OCI-LY3 (cell line): ENCODE results near the gene BCAP31.

ENCODE experiments used
- H2AFZ ChIP-seq: fragments of 200-600, 300-600 bp; shearing (Covaris generic); 2 replicates; pipeline ENCODE4 v1.6.0; 2014; ENCODE audit warnings: antibody characterized with exemption, low read depth, low read length
- H3K27ac ChIP-seq: fragments of 200-600, 300-600 bp; sonication (generic); 2 replicates; pipeline ENCODE4 v1.5.1; 2014; ENCODE audit warnings: mild to moderate bottlenecking, low read length, moderate library complexity, mixed read lengths
- H3K27me3 ChIP-seq: fragments of 200-600, 300-600 bp; sonication (generic); 2 replicates; pipeline ENCODE4 v1.6.1; 2014; ENCODE audit warnings: low read depth, low read length, mixed read lengths
- H3K36me3 ChIP-seq: fragments of 200-600, 300-600 bp; sonication (generic); replicated peaks from 2 replicates; pipeline ENCODE3; 2014; ENCODE audit warnings: low read depth, low read length, mixed read lengths
- H3K4me1 ChIP-seq: fragments of 300-600, 200-600 bp; sonication (generic); 2 replicates; pipeline ENCODE4 v1.6.1; 2014; ENCODE audit warnings: low read length, mixed read lengths
- H3K4me2 ChIP-seq: fragments of 200-600, 300-600 bp; sonication (generic); 2 replicates; pipeline ENCODE4 v1.6.1; 2014; ENCODE audit warnings: low read length, mixed read lengths
- H3K4me3 ChIP-seq: fragments of 300-600, 200-600 bp; sonication (generic); 2 replicates; pipeline ENCODE4 v1.5.1; 2014; ENCODE audit warnings: antibody characterized with exemption, mild to moderate bottlenecking, low read length, moderate library complexity
- H3K79me2 ChIP-seq: fragments of 300-600, 200-600 bp; shearing (Covaris generic); 2 replicates; pipeline ENCODE4 v1.6.1; 2014; ENCODE audit warnings: mild to moderate bottlenecking, low read length, mixed read lengths
- H3K9ac ChIP-seq: fragments of 300-600, 200-600 bp; shearing (Covaris generic); 2 replicates; pipeline ENCODE4 v1.6.0; 2014; ENCODE audit warnings: mild to moderate bottlenecking, low read length, moderate library complexity
- H3K9me3 ChIP-seq: fragments of 200-600, 300-600 bp; shearing (Covaris generic); 2 replicates; pipeline ENCODE4 v1.6.1; 2014; ENCODE audit warnings: low read length, mixed read lengths; ENCODE audit not compliant: insufficient read depth
- H4K20me1 ChIP-seq: fragments of 200-600, 300-600 bp; sonication (generic); 2 replicates; pipeline ENCODE4 v1.6.1; 2016; ENCODE audit warnings: low read length, mixed read lengths; ENCODE audit not compliant: insufficient read depth
- EZH2phosphoT487 ChIP-seq: fragments of 200-600 bp; shearing (Covaris generic); IDR thresholded peaks from 2 replicates; pipeline ENCODE4 v1.6.1; 2018; ENCODE audit warnings: antibody characterized with exemption, mixed run types, low read depth
- TF ChIP-seq, protein P1 (sequence below): fragments of 200-600, 300-600 bp; sonication (generic); IDR thresholded peaks from 2 replicates; pipeline ENCODE4 v1.5.1; 2014; ENCODE audit warnings: antibody characterized with exemption, low read length, low read depth

Gene BCAP31

GRCh38 chrX:153741446-153741845 lies 17.3 kb upstream of the BCAP31 start:
- no peak overlapping the region for H3K4me2 ChIP-seq

DNA sequence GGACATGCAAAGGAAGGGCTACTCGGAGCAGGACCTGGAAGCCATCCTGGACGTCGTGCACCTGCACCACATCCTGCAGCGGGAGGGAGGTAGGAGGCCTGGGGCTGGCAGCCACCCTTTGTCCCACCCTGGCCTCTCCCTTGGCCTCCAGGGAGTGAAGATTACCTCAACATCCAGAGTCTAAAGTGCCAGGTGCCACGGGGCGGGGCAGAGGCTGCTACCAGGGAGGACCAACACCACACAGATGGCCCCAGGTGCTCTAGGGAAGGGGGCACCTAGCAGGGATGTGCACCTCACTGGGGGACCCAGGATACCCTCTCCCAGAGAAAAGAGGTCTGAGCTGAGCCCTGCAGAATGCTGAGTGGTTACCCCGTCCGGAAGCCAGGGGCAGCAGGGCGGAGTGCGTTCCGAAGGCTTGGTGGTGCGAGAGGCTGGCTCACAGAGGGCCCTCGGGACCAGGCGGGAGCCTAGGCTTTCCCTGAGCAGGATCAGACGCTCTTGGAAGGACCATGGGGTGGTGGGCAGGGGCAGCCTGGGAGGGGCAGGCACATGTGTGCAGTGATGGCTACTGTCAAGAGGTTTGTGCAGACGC lies 16.5 kb upstream of the BCAP31 start:
- Histone ChIP-seq H3K4me1 (no peaks in the 10 kb centered on the region), H3K27ac (no peak overlapping the region), H3K9me3 (no peaks in the 10 kb centered on the region), H3K4me2 (no peak overlapping the region), H3K79me2 (no peaks in the 10 kb centered on the region), H3K36me3 (no peaks in the 10 kb centered on the region), H3K27me3 (no peaks in the 10 kb centered on the region), H2AFZ (no peak overlapping the region), H3K4me3 (no peak overlapping the region), H4K20me1 (no peaks in the 10 kb centered on the region), H3K9ac (no peak overlapping the region)
- TF ChIP-seq, protein P1, sequence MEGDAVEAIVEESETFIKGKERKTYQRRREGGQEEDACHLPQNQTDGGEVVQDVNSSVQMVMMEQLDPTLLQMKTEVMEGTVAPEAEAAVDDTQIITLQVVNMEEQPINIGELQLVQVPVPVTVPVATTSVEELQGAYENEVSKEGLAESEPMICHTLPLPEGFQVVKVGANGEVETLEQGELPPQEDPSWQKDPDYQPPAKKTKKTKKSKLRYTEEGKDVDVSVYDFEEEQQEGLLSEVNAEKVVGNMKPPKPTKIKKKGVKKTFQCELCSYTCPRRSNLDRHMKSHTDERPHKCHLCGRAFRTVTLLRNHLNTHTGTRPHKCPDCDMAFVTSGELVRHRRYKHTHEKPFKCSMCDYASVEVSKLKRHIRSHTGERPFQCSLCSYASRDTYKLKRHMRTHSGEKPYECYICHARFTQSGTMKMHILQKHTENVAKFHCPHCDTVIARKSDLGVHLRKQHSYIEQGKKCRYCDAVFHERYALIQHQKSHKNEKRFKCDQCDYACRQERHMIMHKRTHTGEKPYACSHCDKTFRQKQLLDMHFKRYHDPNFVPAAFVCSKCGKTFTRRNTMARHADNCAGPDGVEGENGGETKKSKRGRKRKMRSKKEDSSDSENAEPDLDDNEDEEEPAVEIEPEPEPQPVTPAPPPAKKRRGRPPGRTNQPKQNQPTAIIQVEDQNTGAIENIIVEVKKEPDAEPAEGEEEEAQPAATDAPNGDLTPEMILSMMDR = no peak
- TF ChIP-seq EZH2phosphoT487 = no peak

More at GRCh38 chrX:153741446-153741845, 17.3 kb upstream of the BCAP31 start:
- no peak overlapping the region for H2AFZ ChIP-seq
- H3K9ac ChIP-seq = no peak overlapping the region
- no peak overlapping the region for H3K4me3 ChIP-seq
- no peak overlapping the region for H3K27ac ChIP-seq
- no peak for TF ChIP-seq EZH2phosphoT487
- TF ChIP-seq, protein P1 = no peak
- no peaks in the 10 kb centered on the region for H3K36me3 ChIP-seq
- no peaks in the 10 kb centered on the region for H4K20me1 ChIP-seq
- H3K79me2 ChIP-seq = no peaks in the 10 kb centered on the region
- H3K27me3 ChIP-seq = no peaks in the 10 kb centered on the region
- no peaks in the 10 kb centered on the region for H3K9me3 ChIP-seq
- no peaks in the 10 kb centered on the region for H3K4me1 ChIP-seq

DNA sequence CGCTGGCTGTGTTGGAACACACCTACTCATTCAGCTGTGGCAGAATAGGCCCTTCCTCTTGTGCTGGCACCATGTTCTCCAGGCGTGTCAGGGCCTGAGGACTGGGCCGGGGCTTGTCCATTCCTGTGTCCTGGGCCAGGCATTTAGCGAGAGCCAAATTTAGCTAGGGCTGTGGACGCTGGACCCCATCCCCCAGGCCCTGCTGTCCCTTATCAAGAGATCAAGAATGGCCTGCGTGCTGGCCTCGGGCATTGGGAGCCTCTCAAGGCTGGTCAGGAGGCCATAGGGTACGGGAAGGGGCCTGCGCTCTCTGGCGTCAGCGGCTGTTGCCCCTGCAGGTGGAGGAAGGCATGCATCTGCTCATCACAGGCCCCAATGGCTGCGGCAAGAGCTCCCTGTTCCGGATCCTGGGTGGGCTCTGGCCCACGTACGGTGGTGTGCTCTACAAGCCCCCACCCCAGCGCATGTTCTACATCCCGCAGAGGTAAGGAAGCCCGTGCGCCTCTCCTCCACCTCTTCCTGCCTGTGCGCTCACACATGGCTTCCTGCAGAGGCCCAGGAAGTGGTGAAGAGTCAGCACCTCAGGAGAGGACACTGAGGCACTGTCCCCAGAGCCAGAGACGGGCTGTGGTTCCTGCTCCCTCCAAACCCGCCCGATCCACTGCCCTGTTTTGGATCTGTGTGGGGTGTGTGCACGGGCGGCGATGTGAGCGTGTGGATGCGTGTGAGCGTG lies 15.7 kb upstream of the BCAP31 start:
- H3K4me1 ChIP-seq = peaks cover 7% of the 10 kb centered on the region
- H3K27ac ChIP-seq = no peak overlapping the region
- no peak overlapping the region for H2AFZ ChIP-seq
- TF ChIP-seq, protein P1 = no peak
- no peak for TF ChIP-seq EZH2phosphoT487
- H3K9ac ChIP-seq = no peak overlapping the region
- H3K9me3 ChIP-seq = no peaks in the 10 kb centered on the region
- H3K4me2 ChIP-seq = no peak overlapping the region
- H3K27me3 ChIP-seq = no peaks in the 10 kb centered on the region
- no peak overlapping the region for H3K4me3 ChIP-seq
- H4K20me1 ChIP-seq = 0 out of 2 replicates have a peak, but pooled peaks cover 2% of the 10 kb centered on the region
- no peaks in the 10 kb centered on the region for H3K79me2 ChIP-seq
- peaks cover under 1% of the 10 kb centered on the region for H3K36me3 ChIP-seq

DNA sequence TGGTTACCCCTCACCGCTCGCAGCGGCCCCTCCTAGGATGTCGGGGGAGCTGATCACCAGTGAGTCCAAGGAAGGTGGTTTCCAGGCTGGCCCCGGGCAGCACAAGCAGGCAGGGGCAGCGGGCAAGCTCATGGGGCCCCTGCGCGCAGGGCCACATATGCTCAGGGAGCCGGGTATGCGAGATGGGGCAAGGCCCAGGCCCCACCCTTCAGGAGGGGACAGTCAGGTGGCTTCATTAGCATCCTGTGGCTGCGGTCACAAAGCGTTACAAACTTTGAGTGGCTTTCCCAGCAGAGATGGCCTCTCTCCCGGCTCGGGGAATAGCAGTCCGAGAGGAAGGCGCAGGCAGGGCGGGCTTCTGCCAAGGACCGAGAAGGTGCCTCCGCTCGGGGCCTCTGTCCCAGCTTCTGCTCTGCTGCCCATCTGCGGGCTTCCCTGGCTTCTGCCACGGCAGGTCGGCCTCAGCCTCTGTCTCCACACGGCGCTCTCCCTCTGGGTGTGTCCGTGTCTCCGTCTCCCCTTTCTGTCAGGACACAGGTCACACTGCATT lies 13.9 kb upstream of the BCAP31 start:
- no peak overlapping the region for H3K27ac ChIP-seq
- H3K4me1 ChIP-seq = peaks cover 7% of the 10 kb centered on the region
- H3K79me2 ChIP-seq = no peaks in the 10 kb centered on the region
- 0 out of 2 replicates have a peak, but pooled peaks cover 2% of the 10 kb centered on the region for H4K20me1 ChIP-seq
- no peak overlapping the region for H2AFZ ChIP-seq
- H3K27me3 ChIP-seq = no peaks in the 10 kb centered on the region
- H3K9me3 ChIP-seq = no peaks in the 10 kb centered on the region
- H3K36me3 ChIP-seq = peaks cover 3% of the 10 kb centered on the region
- no peak overlapping the region for H3K9ac ChIP-seq
- H3K4me2 ChIP-seq = no peak overlapping the region
- TF ChIP-seq, protein P1 = no peak
- no peak for TF ChIP-seq EZH2phosphoT487
- H3K4me3 ChIP-seq = no peak overlapping the region
